ENCODE data around the gene STUB1.

STUB1 gene

GRCh38 chr16:728890-729744 lies 48.9 kb downstream of the STUB1 start:
- no peaks in the 10 kb centered on the region for H3K4me1 Mint-ChIP-seq (ENCODE audit: low read depth)
- H3K36me3 Mint-ChIP-seq (ENCODE audit: low read depth), result no peaks in the 10 kb centered on the region
- peaks cover 4% of the 10 kb centered on the region for H3K27me3 Mint-ChIP-seq (ENCODE audit: low read depth)
- H3K27ac Mint-ChIP-seq, result no peak overlapping the region
- H3K4me3 Mint-ChIP-seq, result no peak overlapping the region
- H3K9me3 Mint-ChIP-seq, result no peaks in the 10 kb centered on the region

GRCh38 chr16:729768-730665 lies 49.8 kb downstream of the STUB1 start:
- no peaks in the 10 kb centered on the region for H3K9me3 Mint-ChIP-seq
- no peak overlapping the region for H3K27ac Mint-ChIP-seq
- peaks cover 4% of the 10 kb centered on the region for H3K27me3 Mint-ChIP-seq (ENCODE audit: low read depth)
- H3K4me3 Mint-ChIP-seq, result no peak overlapping the region
- H3K4me1 Mint-ChIP-seq (ENCODE audit: low read depth), result no peaks in the 10 kb centered on the region
- H3K36me3 Mint-ChIP-seq (ENCODE audit: low read depth), result no peaks in the 10 kb centered on the region

- Mint-ChIP-seq H3K27me3 (ENCODE audit: low read depth) (no peaks in the 10 kb centered on the region), H3K27ac (no peak overlapping the region), H3K9me3 (no peaks in the 10 kb centered on the region), H3K36me3 (ENCODE audit: low read depth) (peaks cover 4% of the 10 kb centered on the region), H3K4me3 (no peak overlapping the region), H3K4me1 (ENCODE audit: low read depth) (peaks cover 4% of the 10 kb centered on the region)
Observed at GRCh38 chr16:730666-731509, 50.7 kb downstream of the STUB1 start.

GRCh38 chr16:732332-732731 lies 52.1 kb downstream of the STUB1 start:
- peaks cover 4% of the 10 kb centered on the region for H3K36me3 Mint-ChIP-seq (ENCODE audit: low read depth)
- no peak overlapping the region for H3K27ac Mint-ChIP-seq
- H3K9me3 Mint-ChIP-seq, result no peaks in the 10 kb centered on the region
- H3K4me3 Mint-ChIP-seq, result no peak overlapping the region
- H3K27me3 Mint-ChIP-seq (ENCODE audit: low read depth), result no peaks in the 10 kb centered on the region
- H3K4me1 Mint-ChIP-seq (ENCODE audit: low read depth), result peaks cover 7% of the 10 kb centered on the region

Data from T-helper 1 cell treated with Interleukin-12 subunit alpha and Interleukin-12 subunit beta and Interleukin-4 antibody, amounts not matched to agents 30 μg/mL and 1 μg/mL, for 36 hours (primary cell).